Mammary epithelial cell (primary cell): ENCODE data around the gene PLD3.

ENCODE experiments used
- CTCF ChIP-seq, 2 donors: IDR thresholded peaks in 1 of 2; conservative IDR thresholded peaks in 1 of 2; 2 replicates each; pipeline ENCODE4 v1.5.1; 2011 to 2012; ENCODE audit warnings: inconsistent platforms in 2 of 2, low read length in 2 of 2, mild to moderate bottlenecking in 2 of 2, control low read depth in 1 of 2, low read depth in 1 of 2; ENCODE audit not compliant: insufficient read depth in 1 of 2; ENCODE audit errors: extremely low read depth in 1 of 2
- EZH2 ChIP-seq: IDR thresholded peaks from 2 replicates; pipeline ENCODE4 v1.6.1; 2012; ENCODE audit warnings: low read length, inconsistent platforms, borderline replicate concordance

- no peak for TF ChIP-seq CTCF (conservative IDR thresholded peaks at IDR 0.05 in 1 of 2, IDR thresholded peaks at IDR 0.05 in 1 of 2; ENCODE audit: extremely low read depth in 1 of 2, insufficient read depth in 1 of 2, low read depth in 1 of 2, low read length in 2 of 2)
- TF ChIP-seq EZH2, result no peak
Observed at GRCh38 chr19:40419066-40419612, 70.6 kb downstream of the PLD3 start.
